Activated T-helper 9 cell treated with anti-CD3 and anti-CD28 coated beads, Interleukin-2, amount 50 U/mL, for 16 hours (primary cell): Measurements from ENCODE around the gene SERTAD2.

Experiments
- DNase-seq: peaks from one replicate; pipeline ENCODE4 v3.0.0-alpha.2; 2020; ENCODE audit warnings: low read depth

Gene SERTAD2

DNA sequence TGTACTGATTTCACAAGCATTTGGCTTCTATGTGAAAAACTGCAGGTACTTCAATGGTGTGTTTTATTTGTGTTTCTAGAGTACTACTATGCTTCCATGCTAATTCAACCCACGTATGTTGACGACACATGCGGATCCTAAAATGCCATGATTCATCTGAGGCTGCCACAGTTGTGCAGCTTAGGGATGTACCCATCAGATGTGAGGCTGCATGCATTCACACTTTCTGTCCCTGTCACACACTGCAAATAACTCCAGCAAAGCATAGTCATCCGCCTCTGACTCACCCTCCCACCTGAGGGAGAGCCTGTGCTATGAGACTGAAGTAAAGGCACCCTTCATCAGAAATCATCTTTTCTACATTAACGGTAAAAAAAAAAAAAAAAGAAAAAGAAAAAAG lies 22.1 kb upstream of the SERTAD2 start:
- DNase-seq: peak; percentile 41

DNA sequence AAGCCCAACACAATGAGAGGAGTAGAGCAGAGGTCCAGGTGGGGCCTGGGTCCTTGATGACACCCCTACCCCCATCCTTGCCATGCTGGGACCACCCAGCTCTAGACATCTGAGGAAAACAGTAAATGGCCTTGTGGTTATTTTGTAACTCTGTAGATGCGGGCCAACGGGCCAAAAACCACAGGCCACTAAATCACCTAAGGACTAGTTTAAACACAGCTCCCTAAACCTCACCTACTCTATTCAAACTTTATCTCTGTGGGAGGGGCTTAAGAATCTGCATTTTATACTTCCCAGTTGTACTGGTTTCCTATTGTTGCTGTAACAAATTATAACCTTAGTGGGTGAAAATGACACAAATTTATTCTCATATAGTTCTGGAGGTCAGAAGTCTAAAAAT lies 19.0 kb upstream of the SERTAD2 start:
- no peak for DNase-seq

DNA sequence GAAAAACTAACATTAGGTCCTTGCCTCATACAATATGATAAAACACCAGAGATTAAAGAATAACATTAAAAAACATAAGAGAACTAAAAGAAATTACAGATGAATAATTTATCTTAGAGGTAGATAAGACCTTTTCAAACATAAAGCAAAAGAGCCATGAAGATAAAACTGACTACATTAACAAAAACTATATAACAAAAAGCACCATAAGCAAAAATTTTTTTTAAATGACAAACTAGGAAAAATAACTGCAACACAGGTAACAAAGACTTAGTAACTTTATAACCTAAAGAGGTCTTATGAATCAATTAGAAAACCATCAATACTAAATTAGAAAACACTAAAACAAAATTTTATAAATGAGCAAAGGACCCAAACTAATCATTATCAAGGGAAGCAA lies 16.3 kb upstream of the SERTAD2 start:
- DNase-seq: no peak

DNA sequence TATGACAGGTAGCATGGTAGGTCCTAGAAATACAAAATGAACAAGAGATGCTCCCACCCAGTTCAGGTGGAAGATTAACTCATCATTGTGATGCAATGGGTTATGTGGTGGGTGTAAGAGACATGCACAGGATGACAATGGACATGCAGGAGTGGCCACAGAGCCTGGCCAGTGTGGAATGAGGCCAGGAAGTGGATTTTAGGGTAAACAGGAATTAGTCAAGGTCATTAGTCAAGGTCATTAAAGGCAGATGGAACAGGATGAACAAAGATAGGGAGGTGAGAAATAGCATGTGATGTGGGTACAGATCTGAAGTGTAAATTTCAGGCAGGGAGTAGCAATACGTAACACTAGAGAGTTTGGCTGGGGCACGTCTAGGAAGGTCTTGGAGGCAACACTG lies 15.6 kb upstream of the SERTAD2 start:
- no peak for DNase-seq

DNA sequence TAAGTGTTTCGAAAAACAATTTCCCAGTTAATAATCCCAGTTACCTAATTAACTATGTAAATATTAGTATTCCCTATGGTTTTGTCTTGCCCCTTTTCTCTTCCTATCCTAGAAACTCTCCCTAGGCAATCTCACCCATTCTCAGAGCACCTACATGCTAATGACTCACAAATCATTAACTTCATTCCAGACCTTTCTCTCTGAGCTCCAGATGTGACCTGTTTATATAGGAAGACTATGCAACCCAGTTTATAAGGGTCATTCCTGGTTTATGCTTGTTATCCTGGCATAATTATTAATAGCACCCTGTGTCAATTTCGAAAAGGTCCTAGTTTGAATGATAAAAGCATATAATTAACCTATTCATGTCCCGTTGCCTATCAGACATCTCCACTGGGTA lies 14.8 kb upstream of the SERTAD2 start:
- no peak for DNase-seq

DNA sequence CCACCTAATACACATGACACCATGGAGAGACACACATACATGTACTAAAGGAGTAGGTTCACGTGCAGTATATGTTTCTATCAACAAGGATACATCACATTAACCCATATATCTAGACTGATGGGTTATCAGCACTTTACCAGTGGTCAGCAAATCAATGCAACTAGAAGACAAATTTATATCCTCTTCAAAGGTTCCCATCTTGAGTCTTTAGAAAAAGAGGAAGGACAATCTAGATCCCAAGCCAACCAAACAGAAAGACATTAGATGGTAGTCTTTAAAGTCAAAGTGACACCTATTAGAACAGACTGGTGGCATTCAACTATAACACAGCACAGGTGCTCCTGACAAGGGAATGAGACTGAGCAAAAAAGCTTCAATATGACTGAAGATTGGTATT lies 13.8 kb upstream of the SERTAD2 start:
- no peak for DNase-seq

DNA sequence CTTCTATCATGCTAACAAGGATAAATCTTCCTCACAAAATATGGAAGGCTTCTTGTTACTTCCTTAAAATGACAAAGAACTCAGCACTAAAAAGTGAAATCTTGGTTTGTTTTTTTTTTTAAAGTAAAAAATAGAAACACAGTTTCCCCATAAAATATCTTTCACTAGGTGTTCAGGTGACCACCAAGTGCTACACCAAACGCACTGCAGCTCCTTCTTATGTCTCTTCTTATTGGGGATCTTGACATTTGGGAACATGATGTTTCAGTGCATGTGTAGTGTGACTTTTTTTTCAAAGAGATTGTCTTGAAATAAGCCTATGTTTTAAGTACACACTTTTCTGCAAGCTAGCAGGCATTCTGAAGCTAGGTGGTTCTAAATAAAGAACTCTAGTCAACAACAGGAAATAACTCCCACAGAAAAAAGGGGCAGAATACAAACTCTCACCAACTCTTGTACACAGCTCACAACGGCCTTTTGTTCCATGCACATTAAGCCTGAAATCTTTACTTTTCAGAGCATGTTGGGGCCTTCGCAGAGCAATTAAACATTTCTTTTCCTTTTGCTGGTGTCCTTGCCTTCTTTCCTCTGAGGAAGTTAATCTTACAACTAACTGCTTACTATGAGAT lies 13.2 kb upstream of the SERTAD2 start:
- no peak for DNase-seq

DNA sequence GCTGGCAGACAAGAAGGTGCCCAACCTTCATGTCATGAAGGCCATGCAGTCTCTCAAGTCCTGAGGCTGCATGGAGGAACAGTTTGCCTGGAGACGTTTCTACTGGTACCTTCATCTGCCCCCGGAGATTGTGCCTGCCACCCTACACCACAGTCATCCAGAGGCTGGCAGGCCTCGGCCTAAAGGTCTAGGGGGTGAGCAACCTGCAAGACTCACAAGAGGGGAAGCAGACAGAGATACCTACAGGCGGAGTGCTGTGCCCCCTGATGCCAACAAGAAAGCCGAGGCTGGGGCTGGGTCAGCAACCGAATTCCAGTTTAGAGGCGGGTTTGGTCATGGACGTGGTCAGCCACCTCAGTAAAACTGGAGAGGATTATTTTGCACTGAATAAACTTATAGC lies 12.0 kb upstream of the SERTAD2 start:
- DNase-seq: no peak

DNA sequence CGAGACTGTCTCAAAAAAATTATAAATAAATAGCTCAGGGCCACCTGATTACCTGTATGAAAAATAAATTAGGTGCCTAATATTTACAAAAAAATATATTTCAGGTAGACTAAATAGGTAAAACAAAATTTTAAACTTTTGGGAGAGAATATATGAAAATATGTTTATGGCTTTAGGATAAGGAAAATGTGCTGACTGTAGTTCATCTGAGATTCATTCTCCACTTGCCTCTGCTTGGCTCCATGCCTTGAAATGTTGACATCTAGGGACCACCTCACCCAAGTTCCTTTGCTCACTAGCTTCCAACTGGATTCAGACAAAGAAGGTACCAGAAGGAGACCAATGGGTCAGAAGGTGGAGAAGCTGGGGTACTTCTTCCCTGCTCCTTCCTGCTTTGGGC lies 9.7 kb upstream of the SERTAD2 start:
- no peak for DNase-seq

DNA sequence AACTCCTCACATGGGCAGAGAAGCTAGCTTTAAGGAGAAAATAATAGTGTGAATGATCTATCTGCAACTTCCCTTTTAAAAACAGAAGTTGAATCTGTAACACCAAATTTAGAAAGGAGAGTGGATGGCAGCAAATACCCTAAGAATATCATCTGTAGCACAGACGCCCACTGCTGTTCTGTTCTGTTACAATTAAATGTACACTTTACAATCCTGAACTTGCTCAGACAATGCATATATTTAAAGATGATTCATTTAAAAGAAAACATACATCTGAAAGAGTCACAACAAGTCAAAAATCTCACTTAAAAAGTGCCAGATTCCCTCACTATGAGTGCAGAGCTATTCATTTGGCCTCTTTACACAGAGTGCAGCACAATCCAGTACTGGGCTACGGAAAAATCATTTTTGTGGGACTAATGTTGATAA lies 8.0 kb upstream of the SERTAD2 start:
- no peak for DNase-seq

DNA sequence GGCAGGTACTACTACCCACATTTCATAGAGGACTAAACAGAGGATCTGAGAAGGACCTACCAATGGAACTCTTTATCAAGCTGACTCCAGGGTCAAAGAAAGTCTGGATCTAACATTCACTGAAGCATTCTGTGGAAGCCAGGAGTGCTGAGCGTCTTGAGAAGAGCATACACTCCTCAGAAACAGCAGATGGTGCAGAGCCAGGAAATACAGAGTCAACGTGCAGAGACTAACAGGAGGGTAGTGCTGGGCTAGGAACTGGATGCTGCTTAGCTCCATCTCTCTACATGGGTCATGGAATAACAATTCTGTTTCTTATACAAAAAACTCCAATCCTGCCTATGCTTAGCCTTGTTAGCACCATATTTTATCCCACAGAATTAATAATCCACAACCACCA lies 5.5 kb upstream of the SERTAD2 start:
- DNase-seq: no peak

DNA sequence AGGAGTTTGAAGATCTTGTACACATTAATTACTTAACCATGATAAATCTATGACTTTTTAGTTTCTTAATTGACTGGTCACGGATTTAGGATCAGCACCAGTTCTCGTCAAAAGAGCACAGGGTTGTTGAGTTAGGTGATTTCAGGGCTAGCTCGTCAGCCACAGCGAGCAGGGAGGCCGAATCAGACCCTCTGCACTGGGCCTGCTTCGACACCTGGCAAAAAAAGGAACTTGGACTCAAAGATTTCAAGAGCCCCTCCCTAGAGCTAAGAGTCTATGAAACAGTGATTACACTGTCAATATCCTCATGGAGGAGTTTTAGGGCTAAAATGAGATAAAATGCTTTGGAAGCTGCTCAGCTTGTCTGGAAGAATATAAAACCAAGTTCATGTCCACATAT lies 4.6 kb upstream of the SERTAD2 start:
- no peak for DNase-seq

DNA sequence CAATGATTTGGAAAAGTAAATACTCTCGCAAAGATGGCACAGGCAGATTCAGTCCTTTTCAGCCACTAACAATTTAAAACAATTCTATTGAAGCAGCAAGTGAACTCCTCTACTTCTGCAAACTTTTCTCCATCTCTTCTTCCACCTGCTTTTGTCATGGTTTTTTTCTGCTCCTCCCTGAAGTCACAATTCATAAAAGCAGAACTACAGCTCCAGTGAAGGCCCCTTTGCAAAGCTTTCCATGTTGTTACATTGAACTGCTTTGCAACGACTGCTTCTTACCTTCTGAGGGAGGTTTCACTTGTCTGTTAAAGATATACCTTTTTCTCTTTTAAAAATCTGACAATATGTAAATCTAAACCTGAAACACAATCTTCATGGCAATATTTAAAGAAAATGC lies 3.7 kb upstream of the SERTAD2 start:
- no peak for DNase-seq

DNA sequence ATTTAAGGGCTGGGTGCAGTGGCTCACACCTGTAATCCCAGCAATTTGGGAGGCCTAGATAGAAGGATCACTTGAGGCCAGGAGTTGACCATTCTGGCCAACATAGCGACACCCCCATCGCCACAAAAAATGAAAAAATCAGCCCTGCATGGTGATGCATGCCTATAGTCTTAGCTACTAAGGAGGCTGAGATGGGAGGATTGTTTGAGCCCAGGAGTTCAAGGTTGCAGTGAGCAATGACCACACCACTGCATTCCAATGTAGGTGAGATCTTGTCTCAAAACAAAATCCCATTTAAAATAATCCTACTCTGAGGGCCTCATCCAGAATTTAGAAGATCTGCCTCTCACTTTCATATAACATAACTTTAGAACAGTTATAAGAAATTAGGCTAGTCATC lies 2.7 kb upstream of the SERTAD2 start:
- no peak for DNase-seq

DNA sequence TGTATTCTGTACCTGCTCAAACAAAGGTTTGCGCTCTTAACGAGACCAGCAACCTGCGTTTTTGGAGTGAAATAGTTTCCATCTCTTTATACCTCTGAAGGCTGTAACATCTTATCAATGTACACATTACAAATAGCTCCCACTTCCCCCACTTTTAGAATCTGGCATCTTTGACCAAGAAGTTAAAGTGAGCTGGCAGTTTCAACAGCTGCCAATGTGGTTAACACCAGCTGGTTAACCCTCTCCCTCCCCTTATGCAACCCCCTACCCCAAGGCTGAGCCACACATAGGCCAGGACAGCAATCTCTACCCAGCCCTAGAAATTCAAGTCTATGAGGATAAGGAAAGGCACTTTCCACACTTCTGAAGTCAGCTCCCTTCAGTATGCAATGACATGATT lies 2.2 kb upstream of the SERTAD2 start:
- DNase-seq: no peak

DNA sequence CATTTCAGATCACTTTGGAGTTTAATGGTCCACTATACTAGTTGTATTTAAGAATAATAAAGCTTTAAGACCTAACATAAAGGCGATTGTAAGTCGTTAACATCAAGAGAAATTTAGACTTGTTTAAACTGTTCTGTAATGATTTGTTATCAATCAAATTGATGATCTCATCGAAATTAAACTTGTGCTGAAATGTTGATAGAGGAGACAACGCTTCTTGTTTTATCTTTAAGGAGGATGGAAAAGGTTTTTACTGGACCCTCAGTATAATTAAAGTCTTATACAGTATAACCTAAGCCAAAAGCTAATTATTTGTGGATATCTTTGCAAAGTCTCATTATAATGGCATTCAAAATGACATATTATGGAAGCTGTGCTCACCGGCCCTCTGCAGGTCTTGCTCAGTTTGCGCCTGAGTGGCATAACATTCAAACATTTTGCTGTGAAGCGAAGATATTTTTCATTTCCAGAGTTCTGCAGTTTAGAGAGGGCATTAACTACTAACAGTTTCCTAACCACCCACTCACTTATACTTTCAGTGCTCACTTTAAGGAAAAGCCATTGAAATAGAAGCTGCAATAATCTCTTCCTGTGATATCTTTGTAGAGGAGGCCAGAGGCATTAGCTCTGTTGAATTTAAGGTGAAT lies 1.4 kb upstream of the SERTAD2 start:
- DNase-seq: no peak

DNA sequence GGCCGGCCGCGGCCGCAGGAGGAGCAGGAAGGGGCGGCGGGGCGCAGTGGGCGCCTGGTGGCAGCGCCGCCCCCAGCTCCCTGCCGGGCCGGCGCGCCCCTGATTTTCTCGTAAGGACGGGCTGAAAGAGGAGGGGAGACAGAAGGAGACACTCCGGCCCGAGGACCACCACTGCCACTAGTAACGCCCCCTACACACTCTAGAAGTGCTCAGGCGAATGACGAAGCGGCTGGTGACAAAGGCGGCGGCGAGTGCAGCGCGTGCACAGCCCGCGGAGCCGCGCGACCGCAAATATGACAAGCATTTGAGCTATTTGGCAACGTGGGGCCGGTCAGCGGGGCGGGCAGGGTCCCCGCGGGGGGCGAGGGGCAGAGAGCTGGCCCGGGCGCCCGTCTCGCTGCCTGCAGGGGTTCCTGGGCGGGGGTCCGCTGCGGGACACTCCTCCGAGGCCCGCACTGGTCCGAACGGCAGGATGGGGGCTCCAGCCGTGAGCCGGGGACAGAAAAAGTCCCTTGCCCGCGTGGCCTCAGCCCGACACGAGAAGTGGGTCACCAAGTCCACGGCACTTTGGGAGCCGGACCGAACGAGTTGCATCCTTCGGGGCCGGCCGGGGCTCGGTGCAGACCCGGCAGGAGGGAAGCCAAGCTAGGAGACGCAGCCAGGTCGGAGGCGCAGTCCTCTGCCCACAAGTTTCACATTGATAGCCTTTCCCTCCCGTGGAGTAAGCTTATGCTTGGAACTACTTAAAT lies 524 bp upstream of the SERTAD2 start:
- peak; percentile 54 for DNase-seq

DNA sequence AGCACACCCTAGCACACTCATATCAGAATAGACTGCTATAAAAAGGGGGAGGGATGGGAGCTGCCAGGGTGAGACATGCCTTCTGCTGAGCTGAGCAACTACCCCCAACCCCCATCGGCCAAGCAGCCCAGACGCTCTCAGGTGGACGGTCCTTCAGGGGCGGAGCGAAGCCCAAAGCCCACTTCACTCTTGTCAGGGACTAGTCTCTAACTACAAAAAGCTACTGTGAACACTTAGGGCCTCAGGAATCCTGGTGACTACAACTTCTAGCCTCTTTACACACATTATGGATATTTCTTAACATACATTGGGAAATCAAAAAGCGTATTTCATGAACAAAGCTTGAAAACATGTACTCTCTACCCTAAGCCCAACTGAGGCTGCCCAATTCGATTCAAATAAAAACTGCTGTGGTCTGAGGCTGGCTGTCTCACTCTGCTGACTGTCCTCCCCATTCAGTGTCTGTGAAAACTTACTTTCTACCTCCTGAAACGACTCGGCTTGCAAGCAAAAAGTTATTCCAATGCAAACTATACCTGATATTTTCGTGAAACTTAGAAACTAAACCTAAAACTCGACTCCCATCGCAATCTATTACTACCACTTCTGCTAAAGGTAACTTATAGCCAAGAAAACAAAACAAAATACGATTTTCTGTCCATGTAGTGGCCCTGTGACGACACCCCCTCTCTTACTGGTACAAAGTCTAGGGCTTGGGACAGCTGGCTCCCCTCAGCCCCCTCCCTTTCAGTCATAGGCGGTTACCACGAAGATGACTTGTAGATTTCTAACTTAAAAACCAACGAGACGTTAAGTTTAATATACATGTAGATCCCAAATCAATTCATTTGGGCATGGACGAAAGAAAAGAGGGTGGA lies 1.2 kb downstream of the SERTAD2 start:
- DNase-seq: no peak

DNA sequence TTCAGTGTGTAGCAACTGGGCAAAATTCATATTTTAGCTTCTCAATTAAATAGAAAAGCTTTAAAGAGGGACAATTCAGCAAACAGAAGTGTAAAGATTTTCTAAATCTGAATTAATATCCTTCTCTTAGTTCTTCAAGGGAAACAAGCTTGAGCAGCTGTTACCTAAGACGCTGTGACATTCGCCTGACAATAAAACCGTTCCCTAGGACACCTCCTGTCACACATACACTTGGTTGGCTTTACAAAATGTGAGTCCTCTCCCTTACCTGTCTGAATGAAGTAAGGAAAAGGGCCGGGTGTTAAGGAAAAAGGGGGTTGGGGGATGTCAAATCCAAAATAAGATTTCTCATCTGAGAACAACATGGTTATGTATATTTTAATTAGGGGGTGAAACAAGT lies 2.1 kb downstream of the SERTAD2 start:
- DNase-seq: no peak

DNA sequence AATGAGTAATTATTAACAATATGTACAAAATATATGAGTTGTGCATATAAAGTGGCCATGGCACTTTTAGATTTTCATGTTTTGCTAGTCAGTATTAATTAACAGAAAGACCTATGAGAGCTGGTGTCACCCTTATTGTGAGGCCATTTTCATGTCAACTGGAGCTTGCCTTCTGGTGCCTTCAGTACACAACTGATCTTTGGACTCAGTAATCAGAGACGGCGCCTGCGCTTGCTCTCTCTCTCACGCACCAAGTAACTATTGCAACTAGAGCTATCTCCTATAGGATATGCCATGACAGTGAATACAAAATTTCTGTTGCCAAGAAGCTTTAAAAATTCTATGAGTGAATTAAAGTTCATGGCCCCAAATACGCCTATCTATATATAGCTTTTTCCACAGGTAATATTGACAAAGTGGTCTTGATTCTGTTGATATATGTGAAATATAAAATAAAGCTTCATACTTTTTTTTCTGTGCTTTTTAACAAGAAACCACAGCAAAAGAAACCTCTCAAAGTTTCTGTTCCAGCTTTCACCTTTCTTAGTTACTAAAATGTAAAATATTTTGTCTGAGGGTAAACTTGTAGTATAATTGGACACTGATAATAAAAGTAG lies 2.9 kb downstream of the SERTAD2 start:
- no peak for DNase-seq

DNA sequence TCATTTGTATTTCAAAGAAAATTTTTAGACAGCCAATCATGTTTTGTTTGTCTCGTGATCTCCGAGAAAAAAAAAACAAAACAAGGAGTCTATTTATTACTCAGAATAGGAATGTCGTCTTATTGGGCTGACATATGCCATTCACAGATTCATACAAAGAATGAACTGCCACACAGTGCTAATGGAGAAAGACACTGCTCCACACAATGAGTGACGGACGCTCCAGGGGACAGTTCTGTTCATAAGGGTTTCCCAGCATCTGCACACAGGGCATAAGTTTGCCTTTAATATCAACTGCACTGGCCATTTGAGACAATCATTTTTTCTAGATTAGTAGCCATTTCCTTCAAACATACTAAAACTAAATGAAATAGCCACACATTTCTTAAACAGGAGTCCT lies 3.4 kb downstream of the SERTAD2 start:
- DNase-seq: no peak

DNA sequence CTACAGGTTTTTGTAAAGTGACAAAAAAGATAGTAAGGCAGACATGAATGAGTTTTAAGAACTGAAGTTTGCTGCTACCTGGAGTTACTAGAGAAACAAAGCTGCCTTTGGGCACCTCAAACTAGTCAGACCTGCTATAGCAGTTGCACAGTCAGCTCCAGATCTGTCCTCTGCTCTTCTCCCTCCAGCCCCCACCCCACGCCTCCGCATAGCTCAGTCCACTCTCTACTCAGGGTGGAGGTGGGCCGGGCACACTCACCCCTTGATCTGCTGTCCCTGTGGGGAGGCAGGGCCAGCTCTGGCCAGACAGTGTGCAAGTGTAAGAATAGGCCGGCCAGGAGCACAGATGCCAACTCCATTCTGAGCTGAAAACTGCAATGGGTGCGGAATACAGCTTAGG lies 4.1 kb downstream of the SERTAD2 start:
- no peak for DNase-seq
